CD4-positive, alpha-beta T cell treated with Interleukin-6 for 4 hours (primary cell): ENCODE data around the gene CCDC195.
"Not testable (repeated sequence)": the region's sequence is repeated elsewhere in the genome, so short reads cannot be mapped to it uniquely, and the experiment has no call there.

Experiments used
- DNase-seq: peaks from one replicate; pipeline ENCODE4 v3.0.0-alpha.2; 2020; ENCODE audit warnings: mixed read lengths

CCDC195 gene

DNA sequence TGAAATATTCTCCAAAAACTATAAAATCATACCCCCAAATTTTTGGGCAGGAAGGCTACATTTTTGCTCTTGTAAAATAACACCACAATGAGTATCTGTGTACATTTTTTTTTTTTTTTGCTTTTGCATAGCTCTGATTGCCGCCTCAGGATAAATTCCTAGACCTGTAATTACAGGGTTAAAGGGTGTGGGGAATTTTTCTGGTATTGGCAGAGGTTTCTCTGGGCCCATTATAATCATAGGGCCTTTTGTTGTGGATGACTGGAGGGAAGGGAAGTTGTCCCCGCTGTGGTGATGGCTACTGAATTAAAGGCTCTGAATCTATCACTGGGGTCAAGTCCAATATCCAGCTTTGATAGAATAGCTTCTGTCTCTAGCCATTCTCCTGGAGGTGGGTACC is 26.6 kb downstream of the CCDC195 start:
- no peak for DNase-seq

DNA sequence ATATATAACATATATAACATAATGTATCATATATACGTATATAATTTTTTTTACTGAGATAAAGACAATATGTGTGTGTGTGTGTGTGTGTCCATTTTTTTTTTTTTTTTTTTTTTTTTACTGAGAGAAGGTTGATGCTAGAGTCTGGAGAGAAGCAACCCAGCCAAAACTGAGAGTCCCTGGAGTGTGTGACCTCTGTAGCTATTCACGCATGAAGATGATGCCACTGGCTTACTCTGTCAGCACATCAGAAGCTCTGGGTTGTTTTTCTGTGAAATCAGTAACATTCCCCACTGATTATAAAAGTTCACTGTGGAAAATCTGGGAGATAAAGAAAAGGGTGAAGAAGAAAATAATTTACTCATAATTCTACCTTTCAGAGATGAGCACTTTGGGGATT is 27.2 kb downstream of the CCDC195 start:
- DNase-seq: no peak

DNA sequence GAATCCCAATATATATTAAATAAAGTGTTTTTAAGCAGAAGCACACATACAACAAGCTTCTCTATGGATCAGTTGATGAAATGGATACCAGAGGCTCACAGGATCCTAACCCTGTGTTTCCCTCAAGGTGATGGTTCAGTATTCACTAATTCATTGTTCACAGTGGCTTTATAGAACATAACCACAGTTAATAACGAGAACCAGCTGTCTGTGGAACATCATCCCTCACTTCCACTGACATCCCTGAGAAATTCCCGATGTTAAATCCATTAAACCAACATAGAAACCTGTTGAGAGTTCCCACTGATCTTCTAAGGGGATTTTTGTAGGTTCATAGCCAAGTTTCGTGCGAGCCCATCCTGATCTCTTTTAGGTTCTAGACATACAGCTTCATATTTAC is 29.0 kb downstream of the CCDC195 start:
- DNase-seq: no peak

DNA sequence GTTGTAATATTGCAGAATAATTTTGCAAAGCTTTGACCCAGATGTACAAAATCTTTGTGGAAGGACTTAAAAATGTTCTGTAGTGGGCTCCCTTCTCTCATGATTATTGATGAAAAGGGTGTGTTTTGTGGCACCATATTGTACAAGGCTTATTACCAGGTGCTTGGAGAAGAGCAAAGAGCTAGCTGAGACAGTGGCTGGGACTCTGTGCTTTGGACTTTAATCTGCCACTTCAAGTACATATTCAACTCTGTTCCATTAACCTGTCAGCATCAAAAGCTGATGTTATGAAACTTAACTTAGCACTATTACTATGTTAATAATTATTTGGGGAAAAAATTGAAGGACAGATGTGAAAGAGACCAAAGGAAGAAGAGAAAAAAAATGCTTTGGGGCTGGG is 31.0 kb downstream of the CCDC195 start:
- no peak for DNase-seq

DNA sequence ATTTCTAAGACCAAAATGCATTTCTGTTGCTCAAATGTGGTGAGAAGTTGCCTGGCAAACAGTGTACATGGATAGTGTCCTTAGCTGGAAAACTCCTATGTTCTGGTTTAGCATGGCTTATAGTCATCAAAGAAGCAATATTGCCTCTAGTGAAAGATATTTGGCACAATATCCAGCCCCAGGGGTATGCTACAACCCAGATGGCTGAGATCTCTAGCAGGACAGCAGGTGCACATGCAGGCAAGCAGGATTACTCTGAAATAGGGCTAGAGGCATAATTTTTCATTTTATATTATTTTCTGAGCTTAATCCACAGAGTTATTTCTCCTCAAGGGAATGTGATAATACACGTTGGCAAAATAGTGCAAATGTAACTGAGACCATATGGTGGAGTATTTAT is 34.0 kb downstream of the CCDC195 start:
- no peak for DNase-seq

DNA sequence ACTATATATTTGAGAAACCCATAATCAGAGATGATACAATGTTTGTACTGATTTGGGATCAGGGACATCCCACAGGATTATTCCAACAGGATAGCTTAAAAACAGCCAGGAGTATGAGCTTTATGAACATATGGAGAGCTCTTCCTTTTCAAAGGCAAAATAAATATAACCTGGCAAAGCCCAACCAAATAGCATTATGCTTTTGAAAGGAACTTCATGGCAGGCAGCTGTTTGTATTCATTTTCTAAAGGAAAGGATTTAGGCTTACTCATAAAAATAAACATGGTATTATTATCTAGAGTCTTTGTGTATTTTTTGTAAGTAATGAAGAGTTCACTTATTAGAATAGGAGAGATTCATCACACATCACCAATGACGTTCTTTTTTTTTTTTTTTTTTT is 44.4 kb downstream of the CCDC195 start:
- no peak for DNase-seq

DNA sequence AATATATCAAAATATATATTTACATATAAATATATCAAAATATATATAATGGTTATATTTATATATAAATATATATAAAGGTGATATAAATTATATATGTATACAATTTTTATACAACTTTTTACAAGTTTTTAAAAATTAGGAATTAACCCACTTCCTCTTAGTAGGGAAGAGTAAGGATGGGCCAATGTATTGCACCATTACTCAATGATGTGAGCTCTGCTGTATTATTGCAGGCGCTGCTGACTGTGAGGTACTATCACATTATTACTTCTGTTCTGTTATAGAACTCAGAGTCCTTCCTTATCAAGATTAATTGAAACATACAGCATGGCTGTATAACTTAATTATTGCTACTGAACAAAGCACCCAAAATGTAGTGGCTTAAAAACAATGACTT is 46.0 kb downstream of the CCDC195 start:
- DNase-seq: no peak

DNA sequence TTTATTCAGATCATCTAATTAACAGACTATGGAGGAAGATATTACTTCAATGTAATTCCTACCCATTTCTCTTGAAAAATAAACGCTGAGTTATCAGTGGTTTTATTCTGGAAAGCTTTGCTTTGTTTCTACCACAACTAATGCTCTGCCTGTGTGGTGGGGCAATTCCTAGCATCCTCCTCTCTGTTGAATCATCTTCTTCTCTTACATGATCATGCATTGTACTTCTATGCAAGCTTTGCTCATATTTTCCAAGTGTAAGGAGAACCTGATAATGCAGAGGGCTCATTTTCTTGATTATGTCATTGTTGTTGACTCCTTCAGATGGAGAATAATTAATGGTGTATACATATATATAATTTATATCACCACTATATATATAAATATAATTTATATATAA is 46.7 kb downstream of the CCDC195 start:
- no peak for DNase-seq

DNA sequence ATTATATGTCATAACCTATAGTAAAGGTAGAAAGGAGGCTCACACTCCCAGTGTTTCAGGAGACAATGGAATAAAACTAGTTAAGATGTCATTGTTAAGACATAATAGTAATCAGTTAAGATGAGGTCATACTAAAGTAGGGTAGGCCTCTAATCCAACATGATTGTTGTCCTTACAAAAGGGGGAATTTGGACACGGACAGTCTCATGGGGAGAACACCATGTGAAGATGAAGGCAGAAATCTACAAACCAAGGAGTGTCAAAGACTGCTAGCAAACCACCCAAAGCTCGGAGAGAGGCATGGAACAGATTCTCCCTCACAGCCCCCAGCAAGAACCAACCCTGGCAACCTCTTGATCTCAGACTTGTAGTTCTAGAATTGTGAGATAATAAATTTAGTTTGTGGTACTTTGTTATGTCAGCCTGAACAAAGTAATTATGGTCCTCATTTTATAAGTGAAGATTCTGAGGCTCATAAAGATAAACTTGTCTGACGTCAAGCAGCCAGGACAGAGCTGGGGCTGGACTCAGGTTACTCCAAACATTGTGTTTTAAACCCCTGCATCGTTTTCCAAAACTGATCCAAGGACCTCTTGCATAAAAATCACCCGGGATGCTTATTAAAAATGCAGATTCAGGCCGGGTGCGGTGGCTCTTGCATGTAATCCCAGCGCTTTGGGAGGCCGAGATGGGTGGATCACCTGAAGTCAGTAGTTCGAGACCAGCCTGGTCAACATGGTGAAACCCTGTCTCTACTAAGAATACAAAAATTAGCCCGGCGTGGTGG is 47.8 kb downstream of the CCDC195 start:
- DNase-seq: no peak

DNA sequence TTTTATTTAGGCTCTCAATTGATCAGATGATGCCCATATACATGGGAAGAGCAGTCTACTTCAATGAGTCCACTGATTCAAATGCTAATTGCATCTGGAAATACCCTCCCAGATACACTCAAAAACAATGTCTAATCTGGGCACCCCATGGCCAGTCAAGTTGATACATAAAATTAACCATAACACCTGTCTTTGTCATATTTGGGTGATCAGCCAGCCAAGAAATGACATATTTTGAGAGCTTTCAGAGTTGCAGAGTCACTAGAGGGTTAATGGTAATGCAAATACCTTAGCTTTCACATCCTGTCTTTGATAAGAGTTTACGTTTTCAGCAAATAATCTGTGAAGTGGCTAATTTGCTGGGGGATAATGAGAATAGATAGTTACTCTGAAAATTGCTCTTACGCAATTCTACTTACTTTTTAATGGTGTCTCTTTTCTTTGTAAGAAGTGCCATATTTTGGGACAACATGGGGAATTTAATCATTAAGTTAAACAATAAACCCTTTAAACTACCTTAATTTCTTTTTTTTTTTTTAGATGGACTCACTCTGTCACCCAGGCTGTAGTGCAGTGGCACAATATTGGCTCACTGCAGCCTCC is 49.1 kb downstream of the CCDC195 start:
- DNase-seq: no peak

DNA sequence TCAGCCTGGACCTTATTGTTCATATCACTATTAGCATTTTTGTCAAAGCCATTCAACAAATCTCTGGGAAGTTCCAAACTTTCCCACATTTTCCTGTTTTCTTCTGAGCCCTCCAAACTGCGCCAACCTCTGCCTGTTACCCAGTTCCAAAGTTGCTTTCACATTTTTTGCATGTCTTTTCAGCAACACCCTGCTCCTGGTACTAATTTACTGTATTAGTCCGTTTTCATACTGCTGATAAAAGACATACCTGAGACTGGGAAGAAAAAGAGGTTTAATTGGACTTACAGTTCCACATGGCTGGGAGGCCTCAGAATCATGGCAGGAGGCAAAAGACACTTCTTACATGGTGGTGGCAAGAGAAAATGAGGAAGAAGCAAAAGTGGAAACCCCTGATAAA is 52.8 kb downstream of the CCDC195 start:
- DNase-seq: not testable (repeated sequence)

DNA sequence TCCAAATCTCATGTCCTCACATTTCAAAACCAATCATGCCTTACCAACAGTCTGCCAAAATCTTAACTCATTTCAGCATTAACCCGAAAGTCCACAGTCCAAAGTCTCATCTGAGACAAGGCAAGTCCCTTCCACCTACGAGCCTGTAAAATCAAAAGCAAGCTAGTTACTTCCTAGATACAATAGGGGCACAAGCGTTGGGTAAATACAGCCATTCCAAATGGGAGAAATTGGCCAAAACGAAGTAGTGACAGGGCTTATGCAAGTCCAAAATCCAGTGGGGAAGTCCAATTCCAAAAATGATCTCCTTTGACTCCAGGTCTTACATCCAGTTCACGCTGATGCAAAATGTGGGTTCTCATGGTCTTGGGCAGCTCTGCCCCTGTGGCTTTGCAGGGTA is 54.5 kb downstream of the CCDC195 start:
- DNase-seq: not testable (repeated sequence)

DNA sequence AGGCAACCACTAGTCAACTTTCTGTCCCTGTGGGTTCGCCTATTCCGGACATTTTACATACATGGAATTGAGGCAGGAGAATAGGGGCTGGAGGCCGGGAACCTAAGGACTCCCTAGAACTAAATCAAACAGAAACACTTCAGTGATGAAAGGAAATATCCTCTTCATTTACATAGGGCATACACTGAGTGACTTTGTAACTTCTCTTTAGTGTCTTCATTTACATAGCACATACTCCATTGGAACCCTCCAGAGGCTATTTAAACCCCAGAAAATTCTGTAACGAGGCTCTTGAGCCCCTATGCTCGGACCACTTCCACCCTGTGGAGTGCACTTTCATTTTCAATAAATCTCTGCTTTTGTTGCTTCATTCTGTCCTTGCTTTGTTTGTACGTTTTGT is 56.5 kb downstream of the CCDC195 start:
- DNase-seq: no peak

DNA sequence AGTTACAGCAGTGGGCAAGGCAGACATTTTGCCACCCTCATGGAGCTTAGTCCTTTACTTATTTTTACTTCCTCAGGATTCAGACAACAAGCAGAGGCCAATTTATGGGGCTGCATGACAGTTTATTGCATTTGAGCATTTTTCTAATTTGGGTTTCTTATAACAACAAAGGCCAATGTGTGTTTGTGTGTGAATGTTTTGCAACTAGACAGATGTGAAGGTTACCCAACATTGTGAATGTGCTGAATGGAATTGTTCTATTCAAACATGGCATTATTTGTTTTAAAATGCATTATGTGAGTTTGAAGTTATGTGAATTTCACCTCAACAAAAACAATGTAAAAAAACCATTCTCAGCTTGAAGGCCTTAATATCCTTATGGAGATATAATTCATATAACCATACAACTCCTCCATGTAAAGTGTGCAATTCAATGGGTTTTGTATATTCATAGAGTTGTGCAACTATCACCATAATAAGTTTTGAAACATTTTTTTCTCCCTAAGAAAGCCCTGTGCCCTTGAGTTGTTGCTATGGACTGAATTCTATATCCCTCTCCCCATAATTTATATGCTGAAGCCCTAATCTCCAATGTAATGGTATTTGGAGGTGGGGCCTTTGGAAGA is 57.3 kb downstream of the CCDC195 start:
- DNase-seq: no peak

DNA sequence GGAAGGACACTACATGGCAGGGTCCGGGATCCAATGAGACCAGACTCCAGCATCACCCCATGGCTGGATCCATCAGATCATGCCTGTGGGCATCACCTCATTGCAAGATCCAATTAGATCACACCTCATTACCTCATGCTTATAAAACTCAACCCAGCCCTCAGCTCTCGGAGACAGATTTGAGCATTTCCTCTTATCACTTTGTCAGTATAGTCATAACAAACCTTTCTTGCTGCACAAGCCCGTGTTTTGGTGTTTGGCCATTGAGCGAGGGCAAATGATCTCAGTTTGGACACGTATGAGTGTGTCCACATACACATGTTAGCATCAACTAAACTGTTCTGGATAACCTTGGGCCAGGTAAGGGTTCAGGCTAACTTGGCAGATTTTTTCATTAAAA is 58.8 kb downstream of the CCDC195 start:
- DNase-seq: no peak

DNA sequence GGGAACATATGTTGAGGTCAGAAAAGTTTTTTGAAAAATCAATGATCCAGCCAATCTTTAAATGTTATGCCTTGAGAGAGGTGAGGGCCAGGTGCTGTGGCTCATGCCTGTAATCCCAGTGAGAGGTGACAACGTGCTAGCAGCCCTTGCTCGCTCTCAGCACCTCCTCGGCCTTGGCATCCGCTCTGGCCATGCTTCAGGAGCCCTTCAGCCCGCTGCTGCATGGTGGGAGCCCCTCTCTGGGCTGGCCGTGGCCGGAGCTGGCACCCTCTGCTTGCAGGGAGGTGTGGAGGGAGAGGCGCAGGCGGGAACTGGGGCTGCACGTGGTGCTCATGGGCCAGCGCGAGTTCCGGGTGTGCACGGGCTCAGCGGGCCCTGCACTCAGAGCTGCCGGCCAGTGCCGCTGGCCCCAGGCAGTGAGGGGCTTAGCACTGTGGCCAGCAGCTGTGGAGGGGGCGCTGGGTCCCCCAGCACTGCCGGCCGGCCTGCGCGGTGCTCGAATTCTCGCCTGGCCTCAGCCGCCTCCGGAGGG is 61.1 kb downstream of the CCDC195 start:
- no peak for DNase-seq
